Esophagus muscularis mucosa (tissue), 3 donors: ENCODE measurements around the gene MYMX.

ENCODE experiments used
- POLR2A ChIP-seq: fragments of 450-650 bp; IDR thresholded peaks from one replicate; pipeline ENCODE4 v1.6.1; 2017; ENCODE audit warnings: antibody characterized with exemption, moderate library complexity, mild to moderate bottlenecking, low read depth
- POLR2AphosphoS5 ChIP-seq, 2 donors: sonication (generic); formaldehyde crosslinking; IDR thresholded peaks; one replicate each; pipeline ENCODE4 v1.6.1; 2017; ENCODE audit warnings: antibody characterized with exemption in 2 of 2
- TF ChIP-seq, protein P1 (sequence below), 3 experiments: fragments of 200-600 bp in 2 of 3; fragments of 450-650 bp in 1 of 3; sonication (generic) in 2 of 3; IDR thresholded peaks; one replicate each; pipeline ENCODE4 v1.5.1; 2017 to 2019; ENCODE audit warnings: antibody characterized with exemption in 3 of 3, mild to moderate bottlenecking in 2 of 3, moderate library complexity in 1 of 3

DNA sequence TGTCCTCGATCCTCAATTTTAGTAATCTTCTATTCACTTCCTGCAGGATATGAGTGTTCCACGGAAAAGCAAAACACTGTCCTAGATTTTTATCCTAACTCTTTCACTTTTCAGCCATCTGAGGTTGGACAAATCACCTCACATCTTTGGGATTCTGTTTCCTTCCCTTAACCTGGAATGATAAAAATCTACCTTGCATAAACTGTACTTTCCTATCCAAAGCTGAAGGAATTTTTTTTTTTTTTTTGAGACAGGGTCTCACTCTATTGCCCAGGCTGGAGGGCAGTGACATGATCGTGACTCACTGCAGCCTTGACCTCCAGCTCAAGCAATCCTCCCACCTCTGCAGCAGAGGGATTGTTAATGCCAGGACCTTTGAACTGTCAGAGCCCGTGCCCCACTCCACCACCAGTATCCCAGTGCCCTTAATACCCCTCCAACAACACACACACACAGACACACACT lies 37.6 kb upstream of the MYMX start:
- TF ChIP-seq POLR2A (no peak), POLR2AphosphoS5 (IDR thresholded peaks at IDR 0.05) (no peak)
- TF ChIP-seq, protein P1, sequence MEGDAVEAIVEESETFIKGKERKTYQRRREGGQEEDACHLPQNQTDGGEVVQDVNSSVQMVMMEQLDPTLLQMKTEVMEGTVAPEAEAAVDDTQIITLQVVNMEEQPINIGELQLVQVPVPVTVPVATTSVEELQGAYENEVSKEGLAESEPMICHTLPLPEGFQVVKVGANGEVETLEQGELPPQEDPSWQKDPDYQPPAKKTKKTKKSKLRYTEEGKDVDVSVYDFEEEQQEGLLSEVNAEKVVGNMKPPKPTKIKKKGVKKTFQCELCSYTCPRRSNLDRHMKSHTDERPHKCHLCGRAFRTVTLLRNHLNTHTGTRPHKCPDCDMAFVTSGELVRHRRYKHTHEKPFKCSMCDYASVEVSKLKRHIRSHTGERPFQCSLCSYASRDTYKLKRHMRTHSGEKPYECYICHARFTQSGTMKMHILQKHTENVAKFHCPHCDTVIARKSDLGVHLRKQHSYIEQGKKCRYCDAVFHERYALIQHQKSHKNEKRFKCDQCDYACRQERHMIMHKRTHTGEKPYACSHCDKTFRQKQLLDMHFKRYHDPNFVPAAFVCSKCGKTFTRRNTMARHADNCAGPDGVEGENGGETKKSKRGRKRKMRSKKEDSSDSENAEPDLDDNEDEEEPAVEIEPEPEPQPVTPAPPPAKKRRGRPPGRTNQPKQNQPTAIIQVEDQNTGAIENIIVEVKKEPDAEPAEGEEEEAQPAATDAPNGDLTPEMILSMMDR (IDR thresholded peaks at IDR 0.05) = no peak
